Brain microvascular endothelial cell (primary cell): ENCODE measurements around the gene ZBTB38.

Experiments
- DNase-seq: peaks from one replicate; pipeline ENCODE4 v3.0.0-alpha.2; 2020
- H3K27ac ChIP-seq: fragments of 250-450 bp; sonication (Bioruptor Pico); 2 replicates; pipeline ENCODE4 v1.5.1; 2020; ENCODE audit warnings: mild to moderate bottlenecking, moderate library complexity
- H3K27me3 ChIP-seq: fragments of 250-450 bp; sonication (Bioruptor Pico); replicated peaks from 2 replicates; pipeline ENCODE4 v1.5.1; 2020; ENCODE audit warnings: mild to moderate bottlenecking
- H3K36me3 ChIP-seq: fragments of 250-450 bp; sonication (Bioruptor Pico); replicated peaks from 2 replicates; pipeline ENCODE4 v1.5.1; 2020; ENCODE audit warnings: mild to moderate bottlenecking
- H3K4me3 ChIP-seq: 2 replicates; pipeline ENCODE4 v1.5.1; 2011; ENCODE audit warnings: low read depth, mild to moderate bottlenecking, control low read depth, low read length, moderate library complexity
- CTCF ChIP-seq: IDR thresholded peaks from 2 replicates; pipeline ENCODE4 v1.5.1; 2011; ENCODE audit warnings: low read depth, mild to moderate bottlenecking, moderate library complexity, low read length, control low read depth, inconsistent platforms; ENCODE audit errors: missing control alignments
- in situ Hi-C: cut with HindIII; loops from 2 replicates; pipeline ENCODE4 v1.10.0; 2017; ENCODE audit warnings: low sequenced_read_pairs, low pct_ligation_motif_present

Gene ZBTB38

DNA sequence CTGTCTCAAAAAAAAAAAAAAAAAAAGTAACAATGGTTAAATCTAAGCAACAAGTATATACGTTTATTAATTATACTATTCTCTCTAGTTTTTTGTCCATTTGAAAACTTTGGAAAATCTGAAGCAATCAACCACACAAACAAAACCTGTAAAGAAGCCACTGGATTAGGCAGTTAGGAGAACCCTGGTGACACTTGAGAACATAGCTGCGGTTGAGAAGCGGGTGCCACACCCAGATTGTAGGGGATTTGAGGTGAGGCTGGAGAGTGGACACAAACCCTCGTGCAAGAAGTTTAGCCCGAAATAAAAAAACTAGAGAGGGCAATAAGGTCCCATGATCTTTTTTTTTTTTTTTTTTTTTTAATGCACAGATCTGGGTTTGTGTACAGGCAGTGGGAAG is 25.9 kb upstream of the ZBTB38 start:
- no peak overlapping the region for H3K27ac ChIP-seq
- no peak for DNase-seq
- H3K4me3 ChIP-seq, result no peak overlapping the region
- no peaks in the 10 kb centered on the region for H3K27me3 ChIP-seq
- no peak for TF ChIP-seq CTCF
- H3K36me3 ChIP-seq, result no peaks in the 10 kb centered on the region
- in situ Hi-C loops, result no loop called here

GRCh38 chr3:141343077-141343476 is 25.2 kb upstream of the ZBTB38 start:
- Histone ChIP-seq H3K4me3 (no peak overlapping the region), H3K27me3 (no peaks in the 10 kb centered on the region), H3K36me3 (no peaks in the 10 kb centered on the region), H3K27ac (no peak overlapping the region)
- in situ Hi-C loops, result no loop called here
- DNase-seq, result no peak
- no peak for TF ChIP-seq CTCF

DNA sequence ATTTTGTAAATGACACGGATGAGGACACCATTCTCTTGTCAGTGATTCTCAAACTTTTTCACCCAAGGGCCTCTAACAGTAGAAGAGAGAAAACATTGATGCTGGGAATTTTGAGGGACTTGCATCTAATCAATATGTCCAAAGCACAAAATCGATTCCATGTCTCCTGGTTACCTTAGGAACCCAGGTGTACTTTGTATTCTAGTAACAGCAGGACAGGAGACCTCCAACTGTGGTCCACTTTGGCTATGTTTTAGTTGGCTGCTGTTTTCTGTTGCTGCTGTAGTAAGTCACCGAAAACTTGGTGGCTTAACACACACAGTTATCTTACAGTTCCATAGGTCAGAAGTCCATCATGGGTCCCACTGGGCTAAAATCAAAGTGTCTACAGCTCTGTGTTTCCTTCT is 24.4 kb upstream of the ZBTB38 start:
- in situ Hi-C loops, result no loop called here
- no peak overlapping the region for H3K27ac ChIP-seq
- H3K4me3 ChIP-seq, result no peak overlapping the region
- no peaks in the 10 kb centered on the region for H3K36me3 ChIP-seq
- TF ChIP-seq CTCF, result no peak
- no peaks in the 10 kb centered on the region for H3K27me3 ChIP-seq
- no peak for DNase-seq

DNA sequence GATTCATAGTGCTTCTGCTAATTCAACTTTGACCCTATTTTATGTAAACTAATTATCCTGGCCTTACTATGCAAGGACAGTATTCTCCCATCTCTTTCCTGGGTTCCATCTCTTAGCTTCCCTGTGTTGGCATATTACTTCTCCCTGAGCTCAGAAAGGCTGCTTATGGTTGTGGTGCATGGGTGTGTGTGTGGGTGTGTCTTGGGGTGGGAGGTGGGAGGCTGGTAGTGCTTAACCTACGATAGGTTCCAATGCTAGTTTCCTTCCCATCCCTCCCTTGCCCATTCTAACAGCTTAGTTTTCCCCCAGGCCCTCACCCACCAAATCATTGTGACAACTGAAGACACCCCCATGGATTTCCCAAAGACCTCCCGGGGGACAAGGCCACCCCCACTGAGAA is 22.8 kb upstream of the ZBTB38 start:
- no peaks in the 10 kb centered on the region for H3K36me3 ChIP-seq
- TF ChIP-seq CTCF, result no peak

GRCh38 chr3:141346007-141346406 is 22.3 kb upstream of the ZBTB38 start:
- TF ChIP-seq CTCF, result no peak
- Histone ChIP-seq H3K4me3 (no peak overlapping the region), H3K27me3 (no peaks in the 10 kb centered on the region), H3K27ac (no peak overlapping the region), H3K36me3 (no peaks in the 10 kb centered on the region)
- in situ Hi-C loops, result no loop called here
- no peak for DNase-seq

More for the DNA sequence above, 22.8 kb upstream of the ZBTB38 start:
- no peaks in the 10 kb centered on the region for H3K27me3 ChIP-seq
- no peak overlapping the region for H3K4me3 ChIP-seq
- H3K27ac ChIP-seq, result no peak overlapping the region
- no peak for DNase-seq
- in situ Hi-C loops, result no loop called here

DNA sequence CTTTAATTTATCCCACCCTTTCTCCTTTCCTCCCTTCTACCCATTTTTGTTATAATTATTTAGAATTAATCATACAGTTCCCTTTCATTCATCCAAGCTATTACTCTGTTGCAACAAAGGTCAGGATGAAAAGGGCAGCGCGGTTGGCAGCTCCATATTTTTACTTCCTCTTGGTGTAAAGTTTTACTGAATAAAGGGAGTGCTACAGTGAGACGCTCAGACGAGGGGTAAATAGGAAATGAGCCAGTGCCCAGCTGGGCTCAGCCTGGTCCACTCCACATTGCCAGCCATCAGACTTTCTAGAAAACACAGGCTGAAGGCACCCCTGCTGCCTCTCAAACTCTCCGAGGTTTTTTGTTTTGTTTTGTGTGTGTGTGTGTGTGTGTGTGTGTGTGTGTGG is 21.9 kb upstream of the ZBTB38 start:
- Histone ChIP-seq H3K36me3 (no peaks in the 10 kb centered on the region), H3K4me3 (no peak overlapping the region), H3K27me3 (no peaks in the 10 kb centered on the region), H3K27ac (no peak overlapping the region)
- TF ChIP-seq CTCF, result no peak
- in situ Hi-C loops, result no loop called here
- no peak for DNase-seq
